ENCODE data around the gene SLC11A1.

DNA sequence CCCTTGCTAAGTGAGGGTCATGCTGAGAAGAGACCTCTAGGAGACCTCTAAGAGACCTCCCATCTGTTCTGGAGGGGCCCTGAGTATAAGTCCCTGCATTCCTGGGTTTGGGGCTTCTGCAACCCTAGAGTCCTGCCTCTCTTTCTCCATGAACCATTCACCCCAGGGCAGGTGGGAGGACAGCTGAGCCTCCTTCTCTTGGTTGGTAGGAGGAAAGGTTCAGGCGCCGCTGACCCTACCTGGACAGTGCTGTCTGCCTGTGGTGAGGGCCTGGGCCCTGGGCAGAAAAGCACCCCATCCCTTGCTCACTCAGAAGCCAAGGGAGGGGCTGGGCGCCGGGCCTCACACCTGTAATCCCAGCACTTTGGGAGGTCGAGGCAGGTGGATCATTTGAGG is 36.2 kb downstream of the SLC11A1 start:
- TF ChIP-seq POLR2AphosphoS5 (IDR thresholded peaks at IDR 0.05; ENCODE audit: insufficient read depth in 1 of 2, low read depth in 1 of 2), result no peak
- no peak for TF ChIP-seq POLR2A (IDR thresholded peaks at IDR 0.05)

Data from vagina (tissue), 2 donors.